ENCODE results near the gene ZNF391. TPM values are rescaled to one million over a fixed set of nuclear protein-coding genes. Genes with fewer than 3 reads are reported as not detected.
"Not testable (repeated sequence)": the region's sequence is repeated elsewhere in the genome, so short reads cannot be mapped to it uniquely, and the experiment has no call there.

The ZNF391 gene
- 1 to 10 TPM; 5.2 to 6.3 TPM for total RNA-seq
- 1 to 10 TPM; 8.5 to 9.3 TPM for polyA plus RNA-seq (ENCODE audit: insufficient read length in 2 of 2)
- long read RNA-seq, donor 1, full-length matches to known transcripts, result 2 of 2 reads
- long read RNA-seq, donor 1, partial matches to known transcripts, result 0 of 2 reads
- long read RNA-seq, donor 1, other reads (novel, unspliced or antisense), result 0 of 2 reads
- long read RNA-seq, donor 2, full-length matches to known transcripts, result 1 of 1 reads
- long read RNA-seq, donor 2, partial matches to known transcripts, result 0 of 1 reads
- long read RNA-seq, donor 2, other reads (novel, unspliced or antisense), result 0 of 1 reads
- long read RNA-seq, donor 3, full-length matches to known transcripts, result 1 of 1 reads
- long read RNA-seq, donor 3, partial matches to known transcripts, result 0 of 1 reads
- long read RNA-seq, donor 3, other reads (novel, unspliced or antisense), result 0 of 1 reads
- long read RNA-seq, donor 4, full-length matches to known transcripts, result 1 of 1 reads
- long read RNA-seq, donor 4, partial matches to known transcripts, result 0 of 1 reads
- long read RNA-seq, donor 4, other reads (novel, unspliced or antisense), result 0 of 1 reads

GRCh38 chr6:27388293-27389197 lies at the start of gene ZNF391:
Gene ZNF391, plus strand, starts transcription at chr6:27388759. Its CDS starts 11,612 bp downstream, at chr6:27400371.
- under 1% methylated on average over 45 of the region's 49 CpGs for WGBS (ENCODE audit: insufficient coverage)
- peak within 1 kb of the TSS; percentile 64 for H3K4me3 ChIP-seq (ENCODE audit: low read depth, low read length)
- H3K9me3 ChIP-seq (ENCODE audit: control insufficient read depth, insufficient read depth, low read length), result no peaks in the 10 kb centered on the region
- peaks cover 9% of the 10 kb centered on the region for H3K4me1 ChIP-seq (ENCODE audit: control insufficient read depth, insufficient read depth, low read length)
- no peaks in the 10 kb centered on the region for H3K27me3 ChIP-seq (ENCODE audit: control insufficient read depth, insufficient read depth, low read length)
- peak within 1 kb of the TSS; percentile 82 for H3K27ac ChIP-seq (ENCODE audit: low read depth, low read length)
- DNase-seq (ENCODE audit: low read depth in 4 of 6, low spot score in 6 of 6), result peak; percentile 77 to 97 (median 88)
- H3K36me3 ChIP-seq (ENCODE audit: control insufficient read depth, insufficient read depth, low read length), result no peaks in the 10 kb centered on the region

- no CpG with 5 or more reads among the region's 4 CpGs for WGBS (ENCODE audit: insufficient coverage)
- H3K36me3 ChIP-seq (ENCODE audit: control insufficient read depth, insufficient read depth, low read length), result no peaks in the 10 kb centered on the region
- no peaks in the 10 kb centered on the region for H3K4me1 ChIP-seq (ENCODE audit: control insufficient read depth, insufficient read depth, low read length)
- no peak for DNase-seq (ENCODE audit: low read depth in 4 of 6, low spot score in 6 of 6)
- H3K27me3 ChIP-seq (ENCODE audit: control insufficient read depth, insufficient read depth, low read length), result no peaks in the 10 kb centered on the region
- no peak overlapping the region for H3K4me3 ChIP-seq (ENCODE audit: low read depth, low read length)
- H3K27ac ChIP-seq (ENCODE audit: low read depth, low read length), result no peak overlapping the region
- peaks cover 6% of the 10 kb centered on the region for H3K9me3 ChIP-seq (ENCODE audit: control insufficient read depth, insufficient read depth, low read length)
Measured at GRCh38 chr6:27352850-27353249, 35.7 kb upstream of the ZNF391 start.

- H3K9me3 ChIP-seq (ENCODE audit: control insufficient read depth, insufficient read depth, low read length), result peaks cover 2% of the 10 kb centered on the region
- no peaks in the 10 kb centered on the region for H3K4me1 ChIP-seq (ENCODE audit: control insufficient read depth, insufficient read depth, low read length)
- no peaks in the 10 kb centered on the region for H3K27me3 ChIP-seq (ENCODE audit: control insufficient read depth, insufficient read depth, low read length)
- no peaks in the 10 kb centered on the region for H3K36me3 ChIP-seq (ENCODE audit: control insufficient read depth, insufficient read depth, low read length)
- no peak for DNase-seq (ENCODE audit: low read depth in 4 of 6, low spot score in 6 of 6)
- H3K27ac ChIP-seq (ENCODE audit: low read depth, low read length), result no peak overlapping the region
- WGBS (ENCODE audit: insufficient coverage), result no CpG with 5 or more reads among the region's 2 CpGs
- H3K4me3 ChIP-seq (ENCODE audit: low read depth, low read length), result no peak overlapping the region
Measured at GRCh38 chr6:27358786-27359185, 29.8 kb upstream of the ZNF391 start.

- H3K27me3 ChIP-seq (ENCODE audit: control insufficient read depth, insufficient read depth, low read length), result no peaks in the 10 kb centered on the region
- DNase-seq (ENCODE audit: low read depth in 4 of 6, low spot score in 6 of 6), result no peak
Measured at GRCh38 chr6:27359231-27359630, 29.3 kb upstream of the ZNF391 start.

GRCh38 chr6:27368202-27368601 lies 20.4 kb upstream of the ZNF391 start:
- no peak overlapping the region for H3K4me3 ChIP-seq (ENCODE audit: low read depth, low read length)

More at GRCh38 chr6:27359231-27359630, 29.3 kb upstream of the ZNF391 start:
- Histone ChIP-seq H3K27ac (ENCODE audit: low read depth, low read length) (no peak overlapping the region), H3K36me3 (ENCODE audit: control insufficient read depth, insufficient read depth, low read length) (no peaks in the 10 kb centered on the region), H3K4me1 (ENCODE audit: control insufficient read depth, insufficient read depth, low read length) (no peaks in the 10 kb centered on the region), H3K4me3 (ENCODE audit: low read depth, low read length) (no peak overlapping the region), H3K9me3 (ENCODE audit: control insufficient read depth, insufficient read depth, low read length) (peaks cover 2% of the 10 kb centered on the region)
- WGBS (ENCODE audit: insufficient coverage), result no CpG with 5 or more reads among the region's 1 CpG

GRCh38 chr6:27370391-27370790 lies 18.2 kb upstream of the ZNF391 start:
- H3K4me3 ChIP-seq (ENCODE audit: low read depth, low read length), result no peak overlapping the region
- no peak overlapping the region for H3K27ac ChIP-seq (ENCODE audit: low read depth, low read length)
- peaks cover 12% of the 10 kb centered on the region for H3K36me3 ChIP-seq (ENCODE audit: control insufficient read depth, insufficient read depth, low read length)
- peaks cover 10% of the 10 kb centered on the region for H3K4me1 ChIP-seq (ENCODE audit: control insufficient read depth, insufficient read depth, low read length)
- WGBS (ENCODE audit: insufficient coverage), result 100% methylated on average over 2 of the region's 4 CpGs
- no peak for DNase-seq (ENCODE audit: low read depth in 4 of 6, low spot score in 6 of 6)
- H3K27me3 ChIP-seq (ENCODE audit: control insufficient read depth, insufficient read depth, low read length), result peaks cover 7% of the 10 kb centered on the region
- H3K9me3 ChIP-seq (ENCODE audit: control insufficient read depth, insufficient read depth, low read length), result no peaks in the 10 kb centered on the region

More at GRCh38 chr6:27368202-27368601, 20.4 kb upstream of the ZNF391 start:
- no peak overlapping the region for H3K27ac ChIP-seq (ENCODE audit: low read depth, low read length)
- WGBS (ENCODE audit: insufficient coverage), result 95% methylated on average over 5 of the region's 5 CpGs
- no peaks in the 10 kb centered on the region for H3K4me1 ChIP-seq (ENCODE audit: control insufficient read depth, insufficient read depth, low read length)
- H3K27me3 ChIP-seq (ENCODE audit: control insufficient read depth, insufficient read depth, low read length), result no peaks in the 10 kb centered on the region
- H3K36me3 ChIP-seq (ENCODE audit: control insufficient read depth, insufficient read depth, low read length), result peaks cover 12% of the 10 kb centered on the region
- no peak for DNase-seq (ENCODE audit: low read depth in 4 of 6, low spot score in 6 of 6)
- H3K9me3 ChIP-seq (ENCODE audit: control insufficient read depth, insufficient read depth, low read length), result no peaks in the 10 kb centered on the region

GRCh38 chr6:27374824-27375612 lies 13.5 kb upstream of the ZNF391 start:
- Histone ChIP-seq H3K27ac (ENCODE audit: low read depth, low read length) (peak overlapping the region; percentile 16), H3K27me3 (ENCODE audit: control insufficient read depth, insufficient read depth, low read length) (peaks cover 7% of the 10 kb centered on the region), H3K36me3 (ENCODE audit: control insufficient read depth, insufficient read depth, low read length) (no peaks in the 10 kb centered on the region), H3K4me3 (ENCODE audit: low read depth, low read length) (peak overlapping the region; percentile 63), H3K4me1 (ENCODE audit: control insufficient read depth, insufficient read depth, low read length) (peaks cover 10% of the 10 kb centered on the region), H3K9me3 (ENCODE audit: control insufficient read depth, insufficient read depth, low read length) (no peaks in the 10 kb centered on the region)
- peak; percentile 64 to 96 (median 76) for DNase-seq (ENCODE audit: low read depth in 4 of 6, low spot score in 6 of 6)
- WGBS (ENCODE audit: insufficient coverage), result under 1% methylated on average over 28 of the region's 31 CpGs

- Histone ChIP-seq H3K9me3 (ENCODE audit: control insufficient read depth, insufficient read depth, low read length) (no peaks in the 10 kb centered on the region), H3K27me3 (ENCODE audit: control insufficient read depth, insufficient read depth, low read length) (peaks cover 7% of the 10 kb centered on the region), H3K4me3 (ENCODE audit: low read depth, low read length) (peak overlapping the region; percentile 63), H3K4me1 (ENCODE audit: control insufficient read depth, insufficient read depth, low read length) (peaks cover 10% of the 10 kb centered on the region), H3K36me3 (ENCODE audit: control insufficient read depth, insufficient read depth, low read length) (no peaks in the 10 kb centered on the region), H3K27ac (ENCODE audit: low read depth, low read length) (peak overlapping the region; percentile 16)
- DNase-seq (ENCODE audit: low read depth in 4 of 6, low spot score in 6 of 6), result peak in 3 of 6 donors; percentile 9 to 26 (median 21)
- 0% methylated on average over 1 of the region's 7 CpGs for WGBS (ENCODE audit: insufficient coverage)
Measured at GRCh38 chr6:27375613-27376079, 12.9 kb upstream of the ZNF391 start.

GRCh38 chr6:27378406-27378805 lies 10.2 kb upstream of the ZNF391 start:
- H3K27me3 ChIP-seq (ENCODE audit: control insufficient read depth, insufficient read depth, low read length), result not testable (repeated sequence)

More at GRCh38 chr6:27378406-27378805, 10.2 kb upstream of the ZNF391 start:
- WGBS (ENCODE audit: insufficient coverage), result 39% methylated on average over 2 of the region's 4 CpGs
- H3K27ac ChIP-seq (ENCODE audit: low read depth, low read length); H3K4me3 ChIP-seq (ENCODE audit: low read depth, low read length); DNase-seq (ENCODE audit: low read depth in 4 of 6, low spot score in 6 of 6); H3K4me1 ChIP-seq (ENCODE audit: control insufficient read depth, insufficient read depth, low read length); H3K36me3 ChIP-seq (ENCODE audit: control insufficient read depth, insufficient read depth, low read length); H3K9me3 ChIP-seq (ENCODE audit: control insufficient read depth, insufficient read depth, low read length): not testable (repeated sequence)

Data from spinal cord (tissue), 10 donors.